Neural cell (in vitro differentiated cells): Measurements from ENCODE around the gene TIMM44.

Experiments used
- EP300 ChIP-seq: fragments of 450-650 bp; conservative IDR thresholded peaks from 2 replicates; pipeline ENCODE4 v1.6.1; 2014; ENCODE audit warnings: antibody characterized with exemption, mild to moderate bottlenecking, moderate library complexity; ENCODE audit not compliant: poor library complexity, severe bottlenecking
- MXI1 ChIP-seq: fragments of 450-650 bp; conservative IDR thresholded peaks from 2 replicates; pipeline ENCODE4 v1.6.1; 2014; ENCODE audit warnings: antibody characterized with exemption, mild to moderate bottlenecking; ENCODE audit not compliant: poor library complexity, severe bottlenecking
- RAD21 ChIP-seq: fragments of 450-650 bp; conservative IDR thresholded peaks from 2 replicates; pipeline ENCODE4 v1.6.1; 2014; ENCODE audit warnings: antibody characterized with exemption, mild to moderate bottlenecking, moderate library complexity
- SMC3 ChIP-seq: fragments of 450-650 bp; conservative IDR thresholded peaks from 2 replicates; pipeline ENCODE4 v1.6.1; 2014; ENCODE audit warnings: antibody characterized with exemption, mild to moderate bottlenecking, moderate library complexity; ENCODE audit not compliant: poor library complexity
- TF ChIP-seq, protein P1 (sequence below): fragments of 450-650 bp; IDR thresholded peaks from 2 replicates; pipeline ENCODE4 v1.5.1; 2014; ENCODE audit warnings: antibody characterized with exemption, mild to moderate bottlenecking, moderate library complexity; ENCODE audit not compliant: poor library complexity, severe bottlenecking
- TF ChIP-seq, protein P2 (sequence below): IDR thresholded peaks from 2 replicates; pipeline ENCODE4 v1.6.1; 2012; ENCODE audit warnings: borderline replicate concordance

DNA sequence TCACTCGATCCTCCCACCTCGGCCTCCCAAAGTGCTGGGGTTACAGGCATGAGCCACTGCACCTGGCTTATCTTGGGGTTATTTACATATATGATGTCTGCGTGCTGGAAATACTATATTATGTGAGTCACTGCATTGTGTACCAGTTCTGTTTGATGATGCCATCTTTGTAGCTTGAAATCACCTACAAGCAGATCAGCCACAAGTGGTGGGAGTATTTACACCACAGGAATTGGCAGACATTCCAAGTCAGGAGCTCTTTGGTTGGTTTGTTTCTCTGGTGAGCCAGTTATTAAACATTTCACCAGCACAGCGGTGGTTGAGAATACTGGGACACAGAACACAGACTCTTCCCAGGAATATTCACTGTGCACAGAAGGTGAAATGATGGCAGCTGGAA lies 4.5 kb upstream of the TIMM44 start:
- TF ChIP-seq, protein P1, sequence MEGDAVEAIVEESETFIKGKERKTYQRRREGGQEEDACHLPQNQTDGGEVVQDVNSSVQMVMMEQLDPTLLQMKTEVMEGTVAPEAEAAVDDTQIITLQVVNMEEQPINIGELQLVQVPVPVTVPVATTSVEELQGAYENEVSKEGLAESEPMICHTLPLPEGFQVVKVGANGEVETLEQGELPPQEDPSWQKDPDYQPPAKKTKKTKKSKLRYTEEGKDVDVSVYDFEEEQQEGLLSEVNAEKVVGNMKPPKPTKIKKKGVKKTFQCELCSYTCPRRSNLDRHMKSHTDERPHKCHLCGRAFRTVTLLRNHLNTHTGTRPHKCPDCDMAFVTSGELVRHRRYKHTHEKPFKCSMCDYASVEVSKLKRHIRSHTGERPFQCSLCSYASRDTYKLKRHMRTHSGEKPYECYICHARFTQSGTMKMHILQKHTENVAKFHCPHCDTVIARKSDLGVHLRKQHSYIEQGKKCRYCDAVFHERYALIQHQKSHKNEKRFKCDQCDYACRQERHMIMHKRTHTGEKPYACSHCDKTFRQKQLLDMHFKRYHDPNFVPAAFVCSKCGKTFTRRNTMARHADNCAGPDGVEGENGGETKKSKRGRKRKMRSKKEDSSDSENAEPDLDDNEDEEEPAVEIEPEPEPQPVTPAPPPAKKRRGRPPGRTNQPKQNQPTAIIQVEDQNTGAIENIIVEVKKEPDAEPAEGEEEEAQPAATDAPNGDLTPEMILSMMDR, result no peak
- TF ChIP-seq EP300 (no peak), SMC3 (no peak), MXI1 (no peak), RAD21 (no peak)
- TF ChIP-seq, protein P2, sequence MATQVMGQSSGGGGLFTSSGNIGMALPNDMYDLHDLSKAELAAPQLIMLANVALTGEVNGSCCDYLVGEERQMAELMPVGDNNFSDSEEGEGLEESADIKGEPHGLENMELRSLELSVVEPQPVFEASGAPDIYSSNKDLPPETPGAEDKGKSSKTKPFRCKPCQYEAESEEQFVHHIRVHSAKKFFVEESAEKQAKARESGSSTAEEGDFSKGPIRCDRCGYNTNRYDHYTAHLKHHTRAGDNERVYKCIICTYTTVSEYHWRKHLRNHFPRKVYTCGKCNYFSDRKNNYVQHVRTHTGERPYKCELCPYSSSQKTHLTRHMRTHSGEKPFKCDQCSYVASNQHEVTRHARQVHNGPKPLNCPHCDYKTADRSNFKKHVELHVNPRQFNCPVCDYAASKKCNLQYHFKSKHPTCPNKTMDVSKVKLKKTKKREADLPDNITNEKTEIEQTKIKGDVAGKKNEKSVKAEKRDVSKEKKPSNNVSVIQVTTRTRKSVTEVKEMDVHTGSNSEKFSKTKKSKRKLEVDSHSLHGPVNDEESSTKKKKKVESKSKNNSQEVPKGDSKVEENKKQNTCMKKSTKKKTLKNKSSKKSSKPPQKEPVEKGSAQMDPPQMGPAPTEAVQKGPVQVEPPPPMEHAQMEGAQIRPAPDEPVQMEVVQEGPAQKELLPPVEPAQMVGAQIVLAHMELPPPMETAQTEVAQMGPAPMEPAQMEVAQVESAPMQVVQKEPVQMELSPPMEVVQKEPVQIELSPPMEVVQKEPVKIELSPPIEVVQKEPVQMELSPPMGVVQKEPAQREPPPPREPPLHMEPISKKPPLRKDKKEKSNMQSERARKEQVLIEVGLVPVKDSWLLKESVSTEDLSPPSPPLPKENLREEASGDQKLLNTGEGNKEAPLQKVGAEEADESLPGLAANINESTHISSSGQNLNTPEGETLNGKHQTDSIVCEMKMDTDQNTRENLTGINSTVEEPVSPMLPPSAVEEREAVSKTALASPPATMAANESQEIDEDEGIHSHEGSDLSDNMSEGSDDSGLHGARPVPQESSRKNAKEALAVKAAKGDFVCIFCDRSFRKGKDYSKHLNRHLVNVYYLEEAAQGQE, result no peak
